Stimulated activated CD4-positive, alpha-beta T cell treated with anti-CD3 and anti-CD28 coated beads, Interleukin-15, amount 100 ng/mL, for 48 hours (primary cell): ENCODE results near the gene KCNQ5.

Experiments
- DNase-seq, 2 donors: peaks; one replicate each; pipeline ENCODE4 v3.0.0-alpha.2; 2020; ENCODE audit warnings: low read depth in 2 of 2

The KCNQ5 gene

DNA sequence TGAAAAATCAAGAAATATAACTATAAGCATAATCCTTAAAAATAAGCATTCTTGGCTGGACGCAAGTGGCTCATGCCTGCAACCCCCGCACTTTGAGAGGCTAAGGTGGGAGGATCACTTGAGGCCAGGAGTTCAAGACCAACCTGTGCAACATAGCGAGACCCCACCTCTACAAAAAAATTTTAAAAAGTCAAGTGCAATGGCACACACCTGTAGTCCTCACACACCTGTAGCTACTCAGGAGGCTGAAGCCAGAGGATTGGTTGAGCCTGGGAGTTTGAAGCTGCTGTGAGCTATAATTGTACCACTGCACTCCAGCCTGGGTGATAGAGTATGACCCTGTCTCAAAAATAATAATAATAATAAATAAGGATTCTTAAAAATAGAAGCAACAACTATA lies 494.5 kb downstream of the KCNQ5 start:
- DNase-seq, result no peak

DNA sequence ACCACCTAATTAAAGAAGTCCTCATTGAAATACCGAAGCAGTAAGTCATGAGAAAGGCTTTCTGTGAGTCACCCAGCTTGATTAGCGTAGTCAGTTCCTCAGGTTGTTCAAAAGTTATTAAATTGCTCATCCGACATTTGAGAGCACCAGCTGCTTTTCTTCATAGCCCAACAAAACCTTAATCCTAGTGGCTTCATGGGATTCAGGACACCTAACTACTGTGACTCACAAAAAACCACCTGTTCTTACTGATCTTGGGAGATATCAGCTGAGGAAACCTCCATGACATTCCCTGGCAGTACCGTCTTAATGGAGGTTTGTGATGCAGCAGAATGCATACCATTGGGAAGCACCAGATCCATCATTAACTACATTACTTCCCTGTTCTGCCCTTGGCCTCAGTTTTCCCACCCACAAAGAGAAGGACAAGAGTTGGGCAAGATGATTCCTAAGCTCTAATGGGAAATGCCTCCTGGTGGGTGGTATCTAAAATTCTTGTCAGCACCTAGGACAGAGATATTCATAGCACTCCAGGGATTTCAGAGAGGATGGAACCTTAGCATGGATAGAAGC lies 499.6 kb downstream of the KCNQ5 start:
- DNase-seq, result no peak

DNA sequence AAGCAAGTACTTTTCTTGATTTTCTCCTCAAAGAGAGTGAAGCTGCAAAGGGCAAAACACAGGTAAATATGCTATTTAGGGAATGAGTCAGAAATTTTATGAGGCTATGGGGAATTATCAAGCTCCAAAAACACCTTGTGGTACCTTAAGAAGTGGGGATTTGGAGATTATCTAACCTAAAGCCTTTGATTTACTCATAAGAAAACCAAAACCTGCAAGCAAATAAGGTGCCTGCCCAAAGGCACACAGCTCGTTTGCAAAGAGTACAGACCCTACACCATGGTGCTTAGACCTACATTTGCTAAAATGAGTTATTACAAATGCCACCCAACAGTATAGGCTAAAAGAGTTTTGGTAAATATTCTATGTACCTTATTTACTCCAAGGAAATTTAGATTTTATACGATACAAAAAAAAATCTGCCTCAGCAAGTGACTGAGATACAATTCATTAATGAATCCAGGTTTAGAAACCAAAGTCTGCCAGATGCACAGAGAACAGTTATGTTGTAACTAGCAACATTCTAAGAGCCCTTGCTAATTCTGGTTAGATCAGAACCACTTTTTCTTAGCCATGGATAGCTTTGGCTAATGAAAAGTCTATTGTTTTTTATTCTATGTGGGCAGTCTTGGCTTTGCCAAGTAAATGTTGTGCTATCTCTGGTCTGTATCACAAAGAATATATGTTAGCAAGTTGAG lies 501.9 kb downstream of the KCNQ5 start:
- DNase-seq, result no peak

DNA sequence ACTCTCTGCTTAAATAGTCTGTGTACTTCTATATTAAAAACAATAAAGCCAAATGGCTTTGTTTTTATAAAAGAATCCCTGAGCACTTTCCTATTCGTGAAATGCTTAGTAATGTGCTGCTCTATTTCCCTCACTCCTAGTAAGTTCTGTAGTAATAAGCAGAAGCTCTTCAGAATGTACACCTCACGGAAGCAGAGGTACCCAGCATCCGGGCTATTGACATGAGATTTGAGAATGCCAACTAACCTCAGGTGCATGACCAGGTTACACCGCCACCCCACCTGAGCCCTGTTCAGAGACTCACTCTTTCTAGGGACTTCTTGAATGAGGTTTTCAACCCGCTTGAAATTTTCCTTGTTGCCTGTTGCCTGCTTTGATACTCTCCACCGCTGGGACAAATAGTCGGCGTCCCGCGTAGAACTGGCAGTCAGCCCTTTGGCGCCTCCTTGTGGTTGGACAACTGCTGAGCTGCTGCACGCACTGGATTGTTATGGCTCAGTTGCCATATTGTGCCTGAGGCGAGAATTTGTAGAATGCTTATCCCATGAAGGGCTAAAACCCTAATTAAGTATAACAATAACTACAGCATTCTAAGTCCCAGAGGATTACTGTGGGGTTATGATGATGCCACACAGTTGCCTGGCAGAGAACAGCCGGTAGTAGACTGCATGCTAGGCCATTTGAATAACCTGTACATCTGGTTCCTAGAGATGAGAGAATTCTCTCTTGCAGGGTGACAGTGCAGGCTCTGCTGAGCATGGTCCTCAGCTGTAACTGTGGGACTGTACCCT lies 508.0 kb downstream of the KCNQ5 start:
- DNase-seq, result peak; percentile 67 to 79

DNA sequence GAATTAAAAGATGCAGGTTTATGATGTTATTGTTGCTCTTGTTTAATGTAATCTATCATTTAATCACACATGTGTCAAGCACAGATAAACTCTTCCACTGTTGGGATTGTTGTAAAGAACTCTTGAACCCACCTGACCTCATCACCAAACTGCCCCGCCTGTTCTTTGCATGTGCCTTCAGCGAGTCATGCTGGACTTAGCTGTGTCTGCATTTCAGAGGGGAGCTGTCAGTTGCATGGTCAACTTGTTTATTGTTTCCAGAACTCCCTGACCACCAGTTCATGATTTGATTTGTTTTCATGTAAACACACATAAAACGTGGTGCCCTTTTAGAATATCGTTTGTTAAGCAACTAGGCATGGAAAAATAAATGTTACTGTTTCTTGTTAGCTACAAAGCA lies 509.8 kb downstream of the KCNQ5 start:
- DNase-seq, result no peak

DNA sequence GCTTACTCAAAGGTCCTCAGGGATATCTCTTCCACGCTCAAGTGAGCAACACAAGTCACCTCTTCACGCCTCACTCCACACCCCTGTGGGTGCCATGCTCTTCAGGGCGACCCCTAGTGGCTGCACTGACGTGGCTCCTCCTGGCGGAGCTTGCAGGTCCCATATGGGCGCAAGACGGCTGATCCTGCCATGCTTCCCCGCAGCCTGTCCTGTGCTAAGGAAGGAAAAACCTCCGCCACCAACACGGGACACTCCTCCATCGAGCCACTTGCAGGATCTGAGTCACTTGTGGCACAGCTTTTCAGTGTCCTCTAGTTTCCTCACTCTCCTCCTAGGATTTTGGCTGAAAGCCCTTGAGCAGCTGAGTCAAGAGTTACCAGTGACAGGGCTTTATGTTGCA lies 512.7 kb downstream of the KCNQ5 start:
- DNase-seq, result peak; percentile 8 to 10

DNA sequence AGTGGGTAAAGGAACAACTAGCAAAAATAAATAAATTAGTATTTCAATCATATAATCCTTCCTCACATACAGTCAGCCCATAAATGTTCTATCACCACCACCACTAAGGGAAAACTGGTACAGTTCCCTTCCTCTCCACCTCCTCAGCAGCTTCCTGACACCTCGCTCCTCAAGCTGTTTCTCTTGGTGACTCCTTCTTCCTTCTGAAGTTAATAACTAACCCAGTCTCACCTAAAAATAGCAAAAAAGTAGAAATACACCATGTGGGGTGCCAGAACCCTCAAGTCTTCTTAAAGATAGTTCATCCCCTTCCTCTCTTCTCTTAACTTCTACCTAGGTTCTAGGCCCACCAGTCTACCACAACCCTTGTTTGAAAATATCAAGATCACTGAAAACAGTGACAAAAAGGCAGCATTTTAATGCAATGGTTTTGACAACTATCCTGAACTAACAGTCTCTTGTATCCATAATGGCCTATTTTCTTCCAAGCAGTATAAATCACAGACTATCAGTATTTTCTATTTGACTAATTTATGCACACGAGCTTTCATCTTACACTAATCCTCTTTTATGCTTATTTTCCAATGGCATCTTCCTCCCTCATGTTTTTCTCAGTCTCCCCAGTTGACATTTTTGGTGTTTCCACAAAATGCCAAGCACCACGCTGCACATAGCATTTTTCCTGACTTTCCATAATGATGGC lies 518.0 kb downstream of the KCNQ5 start:
- DNase-seq, result no peak

DNA sequence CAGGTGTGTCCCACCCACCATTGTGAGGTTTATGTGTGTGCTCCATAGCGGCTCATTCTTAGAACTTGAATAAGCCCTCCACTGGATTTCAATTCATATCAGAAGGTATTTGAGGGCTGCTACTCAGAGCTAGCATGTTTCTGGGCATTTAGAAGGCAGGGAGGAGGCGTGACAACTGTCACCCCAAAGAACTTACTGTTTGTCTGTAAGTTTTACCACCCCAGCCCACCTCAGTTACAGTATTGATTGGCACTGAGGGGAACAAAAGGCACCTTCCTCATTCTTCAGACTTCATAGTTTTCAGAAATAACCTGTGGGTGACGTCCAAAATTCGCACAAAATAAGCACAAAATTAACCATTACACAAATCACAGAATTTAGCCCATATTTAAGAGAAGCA lies 521.7 kb downstream of the KCNQ5 start:
- DNase-seq, result no peak

DNA sequence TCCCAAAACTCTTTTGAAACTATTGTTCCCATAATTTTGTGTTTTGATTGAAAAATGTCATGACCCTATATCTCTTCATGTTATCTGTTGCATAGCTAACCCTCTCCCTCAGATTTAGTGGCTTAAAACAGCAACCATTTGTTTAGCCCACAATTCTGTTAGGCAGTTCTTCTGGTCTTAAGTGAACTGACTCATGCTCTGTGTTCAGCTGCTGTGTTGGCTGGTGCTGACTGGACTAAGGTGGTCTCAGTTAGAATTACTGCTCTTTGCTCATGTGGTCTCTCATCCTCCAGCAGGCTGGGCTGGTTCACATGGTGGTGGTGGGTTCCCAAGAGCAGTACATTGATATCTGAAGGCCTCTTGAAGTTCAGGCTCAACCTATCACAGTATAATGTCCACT lies 522.7 kb downstream of the KCNQ5 start:
- no peak for DNase-seq

DNA sequence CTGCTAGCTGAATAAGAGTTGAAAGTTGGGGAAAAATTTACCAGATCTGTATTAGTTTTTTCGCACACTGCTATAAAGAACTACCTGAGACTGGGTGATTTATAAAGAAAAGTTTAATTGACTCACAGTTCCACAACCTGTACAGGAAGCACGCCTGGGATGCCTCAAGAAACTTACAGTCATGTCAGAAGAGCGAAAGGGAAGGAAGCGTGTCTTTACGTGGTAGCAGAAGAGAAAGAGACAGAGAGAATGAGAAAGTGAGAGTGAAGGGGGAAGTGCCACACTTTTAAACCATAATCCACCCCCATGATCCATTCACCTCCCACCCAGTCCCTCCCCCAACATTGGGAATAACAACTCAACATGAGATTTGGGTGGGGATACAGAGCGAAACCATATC lies 523.8 kb downstream of the KCNQ5 start:
- DNase-seq, result no peak

DNA sequence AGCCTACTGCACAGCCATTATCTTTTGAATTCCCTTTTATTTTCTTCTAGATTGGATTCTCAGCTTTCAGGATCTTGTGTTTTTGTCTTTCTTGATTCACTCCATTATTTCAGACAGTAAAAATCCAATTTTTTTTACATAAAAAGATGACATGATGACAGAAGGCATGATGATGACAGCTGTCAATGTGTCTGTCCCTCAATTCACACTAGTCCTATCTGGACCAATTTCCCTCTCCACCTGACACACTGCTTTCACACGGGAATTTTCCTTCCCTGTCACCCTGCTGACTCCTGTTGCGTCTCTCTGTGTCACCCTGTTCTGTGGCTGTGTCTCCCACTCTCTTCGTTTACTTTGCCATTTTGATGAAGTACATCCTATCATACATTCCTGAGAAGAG lies 529.9 kb downstream of the KCNQ5 start:
- no peak for DNase-seq

DNA sequence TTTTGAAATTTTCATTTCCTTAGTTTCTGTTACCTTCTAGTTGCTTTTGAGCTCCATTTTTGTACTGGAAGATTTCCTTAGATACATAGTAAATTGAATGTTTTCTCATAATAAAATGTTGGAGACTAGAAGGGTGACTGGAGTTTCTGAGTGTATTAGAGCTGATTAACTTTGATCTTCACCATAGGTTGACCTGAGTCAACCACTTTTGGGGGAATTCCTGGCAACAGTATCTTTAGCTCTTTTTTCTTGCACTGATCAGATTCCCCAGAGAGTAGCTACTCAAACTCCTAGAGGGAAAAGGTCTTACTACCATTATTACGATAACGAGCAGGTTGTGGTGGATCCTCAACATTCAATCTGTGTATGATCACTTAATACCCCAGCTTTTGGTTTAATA lies 530.7 kb downstream of the KCNQ5 start:
- no peak for DNase-seq

DNA sequence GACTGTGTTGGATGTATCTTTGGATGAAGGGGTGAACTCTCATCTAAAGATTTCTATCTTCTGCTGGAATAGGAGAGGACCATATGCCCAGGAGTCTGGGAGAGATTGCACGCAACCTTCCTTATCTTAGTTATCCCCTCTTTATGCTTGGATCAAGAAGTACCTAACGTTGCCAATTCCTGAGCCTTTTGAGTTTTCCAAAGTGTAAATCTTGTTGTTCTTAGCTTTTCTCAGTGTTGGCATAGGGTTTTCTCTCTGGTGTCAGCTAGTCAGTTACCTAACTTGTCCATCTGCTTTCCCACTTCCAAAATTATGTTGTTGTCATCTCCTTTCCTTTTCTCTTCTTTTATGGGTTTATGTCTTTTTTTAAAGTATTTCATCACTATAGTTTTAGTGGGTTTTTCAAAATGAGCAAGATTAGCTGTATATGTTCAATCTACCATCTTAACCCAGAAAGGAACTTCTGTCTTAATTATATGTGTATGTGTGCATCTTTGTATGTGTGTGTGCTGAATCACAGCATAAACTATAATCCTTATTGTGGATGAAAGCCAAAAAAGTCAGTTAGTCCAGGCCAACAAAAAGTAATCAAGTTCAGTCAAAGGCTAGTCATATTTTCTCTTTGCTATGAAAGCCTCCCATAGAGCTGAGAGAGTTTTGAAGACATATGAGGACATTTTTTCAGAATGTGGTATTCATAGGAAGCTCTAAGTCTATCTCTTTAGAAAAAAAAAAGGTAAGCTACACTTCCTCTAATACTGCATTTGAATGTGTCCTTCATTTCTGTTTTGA lies 531.3 kb downstream of the KCNQ5 start:
- DNase-seq, result no peak

DNA sequence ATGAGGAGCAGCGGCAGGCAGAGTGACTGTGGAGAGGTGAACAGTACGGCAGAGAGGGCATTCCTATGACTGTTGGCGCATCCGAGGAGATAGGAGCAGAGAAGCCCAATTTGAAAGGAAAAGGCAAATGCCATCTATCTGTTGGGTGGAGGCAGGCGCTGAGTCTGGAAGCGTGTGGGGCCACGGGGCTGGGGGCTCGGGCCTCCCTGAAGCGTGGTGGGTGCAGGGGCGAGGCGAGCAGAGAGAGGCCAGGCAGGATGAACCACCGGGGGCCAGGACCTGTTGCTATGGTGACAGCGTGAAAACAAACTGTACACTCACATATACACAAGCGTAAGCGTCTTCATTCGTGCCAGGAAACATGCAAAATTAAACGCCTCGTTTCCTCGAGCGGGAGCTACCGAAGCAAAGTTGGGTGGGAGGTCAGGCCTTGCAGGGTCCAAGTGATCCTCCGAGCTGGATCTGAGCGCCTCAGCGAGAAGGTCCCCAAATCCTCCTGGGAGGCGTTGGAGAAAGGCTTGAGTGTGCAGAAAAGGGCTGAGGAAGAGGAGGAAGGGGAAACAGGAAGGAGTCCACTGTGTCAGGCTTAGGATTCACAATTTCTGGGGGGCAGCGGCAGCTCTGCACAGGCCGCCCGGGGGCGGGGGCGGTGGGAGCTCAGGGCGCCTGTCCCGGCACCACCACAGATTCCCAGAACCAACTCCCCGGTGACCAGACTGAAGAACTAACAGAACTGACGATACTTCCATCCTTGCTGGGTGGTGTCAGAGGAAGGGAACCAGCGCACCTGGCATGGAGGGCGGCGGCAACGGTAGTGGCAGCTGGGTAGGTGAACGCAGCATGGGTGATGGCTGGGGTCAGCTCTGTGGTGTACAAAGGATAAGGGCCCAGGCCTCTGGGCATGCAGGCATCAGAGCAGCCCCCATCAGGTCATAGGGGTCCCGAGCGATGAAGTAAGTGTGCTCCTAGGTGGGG lies 535.2 kb downstream of the KCNQ5 start:
- DNase-seq, result no peak

DNA sequence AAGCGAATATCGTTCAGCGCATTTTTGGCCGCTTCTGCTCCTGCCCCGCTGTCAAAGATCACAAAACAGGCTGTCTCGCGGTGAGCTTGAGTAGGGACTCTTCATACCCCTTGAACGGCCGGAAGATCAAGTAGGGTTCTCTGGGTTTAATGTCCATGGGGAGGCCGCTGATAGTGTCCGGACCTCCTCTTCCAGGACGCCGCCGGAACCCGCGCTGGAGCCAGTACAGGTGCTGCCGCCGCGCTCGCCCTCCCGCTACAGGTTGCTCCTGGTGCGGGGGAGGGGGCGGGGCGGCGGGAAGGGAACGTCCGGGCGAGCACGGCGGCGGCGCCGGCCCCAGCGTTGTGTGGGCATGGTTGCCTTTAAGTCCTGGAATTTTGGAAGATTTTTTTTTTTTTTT lies 536.0 kb downstream of the KCNQ5 start:
- no peak for DNase-seq

DNA sequence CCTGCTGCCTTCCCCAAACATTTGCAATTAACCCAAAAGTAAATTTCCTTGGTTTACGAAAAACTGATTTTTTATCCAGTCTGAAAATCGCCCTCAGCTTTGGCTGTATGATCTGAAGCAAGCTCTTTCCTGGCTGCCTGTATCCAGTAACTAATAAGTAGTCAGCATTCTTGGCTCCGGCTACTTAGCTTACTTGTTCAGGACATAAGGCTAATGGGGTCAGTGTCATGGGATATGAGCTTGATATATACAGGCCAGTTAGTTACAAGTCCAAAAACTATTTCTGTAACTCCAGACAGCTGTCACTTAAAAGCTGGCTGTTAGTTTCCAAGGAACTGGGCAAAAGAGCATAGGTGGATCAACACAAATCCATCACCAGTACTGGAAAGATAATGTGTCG lies 547.2 kb downstream of the KCNQ5 start:
- DNase-seq, result no peak

DNA sequence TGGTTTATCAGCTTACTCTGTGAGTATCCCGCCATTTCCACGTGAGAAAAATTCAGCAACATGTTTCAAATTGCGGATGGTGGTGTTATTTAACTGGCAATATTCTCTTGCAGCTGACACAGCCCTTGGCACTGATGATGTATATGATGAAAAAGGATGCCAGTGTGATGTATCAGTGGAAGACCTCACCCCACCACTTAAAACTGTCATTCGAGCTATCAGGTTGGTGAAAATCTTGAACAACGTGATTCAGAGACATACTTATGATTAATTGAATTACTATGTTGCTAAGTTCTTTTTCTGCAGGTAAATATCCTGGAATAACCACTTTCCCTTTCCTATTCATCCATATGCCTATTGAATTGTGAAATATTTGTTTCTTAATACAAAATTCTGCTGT lies 547.8 kb downstream of the KCNQ5 start:
- DNase-seq, result no peak

DNA sequence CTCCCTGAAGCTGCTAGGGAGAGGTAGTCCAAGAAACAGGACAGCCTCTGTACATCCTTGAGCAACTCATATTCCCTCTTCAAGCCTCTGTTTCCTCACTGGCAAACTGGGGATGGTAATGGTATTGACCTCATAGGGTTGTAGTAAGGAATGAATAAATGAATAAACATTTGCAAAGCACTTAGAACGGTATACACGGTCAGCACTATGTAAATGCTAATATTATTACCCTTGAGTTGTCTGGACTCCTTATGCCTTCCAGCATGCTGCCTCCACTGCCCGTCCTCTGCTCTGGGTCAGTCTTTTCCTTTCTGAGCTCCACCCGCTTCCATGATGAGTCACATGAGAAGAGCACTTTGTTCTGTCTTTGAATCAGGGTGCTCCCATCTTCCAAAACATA lies 552.8 kb downstream of the KCNQ5 start:
- DNase-seq, result no peak

DNA sequence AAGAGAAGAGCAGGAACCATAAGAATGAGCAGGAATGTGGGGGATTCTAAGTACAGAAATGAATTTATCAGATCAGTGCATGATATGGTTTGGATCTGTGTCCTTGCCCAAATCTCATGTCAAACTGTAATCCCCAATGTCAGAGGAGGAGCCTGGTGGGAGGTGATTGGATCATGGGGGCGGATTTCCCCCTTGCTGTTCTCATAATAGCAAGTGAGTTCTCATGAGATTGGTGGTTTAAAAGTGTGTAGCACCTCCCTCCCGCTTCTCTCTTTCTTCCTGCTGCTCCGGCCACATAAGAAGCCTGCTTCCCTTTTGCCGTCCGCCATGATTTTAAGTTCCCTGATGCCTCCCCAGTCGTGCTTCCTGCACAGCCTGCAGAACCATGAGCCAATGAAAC lies 554.2 kb downstream of the KCNQ5 start:
- no peak for DNase-seq

DNA sequence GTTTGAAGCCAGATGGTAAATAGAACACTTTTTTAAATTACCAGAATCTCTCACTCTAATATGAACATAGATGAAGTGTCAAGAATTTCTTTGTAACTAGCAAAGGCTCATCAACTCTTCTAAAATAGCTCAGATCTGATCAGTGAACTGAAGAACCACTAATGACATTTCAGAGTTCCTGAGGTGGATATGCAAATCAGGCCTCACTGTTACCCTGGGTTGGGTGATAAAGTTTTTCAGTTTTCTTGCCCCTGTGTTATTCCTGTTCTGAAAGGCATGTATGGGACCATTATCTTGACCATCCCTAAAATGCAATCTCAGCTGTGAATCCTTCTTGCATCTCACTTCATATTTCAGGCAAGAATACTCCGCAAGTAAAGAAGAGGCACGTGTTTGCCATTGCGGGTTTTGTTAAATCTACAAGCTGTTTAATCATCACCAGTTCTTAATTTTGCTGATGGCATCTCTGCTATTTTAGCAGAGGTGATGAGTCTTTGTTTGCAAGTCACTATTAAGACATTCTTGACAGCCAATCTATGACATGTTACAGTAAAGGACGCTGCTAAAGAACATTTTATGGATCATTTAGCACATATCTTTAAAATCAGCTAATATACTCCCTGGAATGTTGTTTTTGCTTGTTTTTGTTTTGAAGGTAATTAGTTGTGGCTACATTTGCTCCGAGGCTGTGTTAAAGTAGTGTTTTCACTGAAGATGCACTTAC lies 555.5 kb downstream of the KCNQ5 start:
- DNase-seq, result no peak
